Esophagus muscularis mucosa (tissue), 4 donors: Measurements from ENCODE around the gene GPR68.

Experiments used
- CTCF ChIP-seq, 3 experiments: fragments of 200-600 bp in 2 of 3; fragments of 450-650 bp in 1 of 3; sonication (generic) in 2 of 3; IDR thresholded peaks; one replicate each; pipeline ENCODE4 v1.5.1; 2017 to 2019; ENCODE audit warnings: antibody characterized with exemption in 3 of 3, mild to moderate bottlenecking in 2 of 3, moderate library complexity in 1 of 3
- EP300 ChIP-seq: sonication (generic); formaldehyde crosslinking; IDR thresholded peaks from one replicate; pipeline ENCODE4 v1.6.1; 2017; ENCODE audit warnings: antibody characterized with exemption
- POLR2A ChIP-seq: fragments of 450-650 bp; IDR thresholded peaks from one replicate; pipeline ENCODE4 v1.6.1; 2017; ENCODE audit warnings: antibody characterized with exemption, moderate library complexity, mild to moderate bottlenecking, low read depth
- POLR2AphosphoS5 ChIP-seq, 2 donors: sonication (generic); formaldehyde crosslinking; IDR thresholded peaks; one replicate each; pipeline ENCODE4 v1.6.1; 2017; ENCODE audit warnings: antibody characterized with exemption in 2 of 2

GRCh38 chr14:91263329-91263728 is 18.8 kb upstream of the GPR68 start:
- no peak for TF ChIP-seq CTCF (IDR thresholded peaks at IDR 0.05)
- no peak for TF ChIP-seq EP300
- TF ChIP-seq POLR2AphosphoS5 (IDR thresholded peaks at IDR 0.05) = no peak
- no peak for TF ChIP-seq POLR2A
